Measurements from ENCODE around the gene ADAM23.

GRCh38 chr2:206543073-206543472, 99.7 kb downstream of the ADAM23 start:
- TF ChIP-seq CTCF (IDR thresholded peaks at IDR 0.05) = no peak
- no peak for TF ChIP-seq POLR2A (IDR thresholded peaks at IDR 0.05)

Measured in thyroid gland (tissue), 4 donors.